BLaER1 (cell line): ENCODE results near the gene LCLAT1.

Source experiments
- H3K27ac ChIP-seq: shearing (Covaris generic); formaldehyde crosslinking; 2 replicates; pipeline ENCODE4 v1.8.1; 2022
- H3K27me3 ChIP-seq: shearing (Covaris generic); formaldehyde crosslinking; 2 replicates; pipeline ENCODE4 v1.8.1; 2022
- H3K36me3 ChIP-seq: shearing (Covaris generic); formaldehyde crosslinking; 2 replicates; pipeline ENCODE4 v1.8.1; 2022
- H3K4me1 ChIP-seq: shearing (Covaris generic); formaldehyde crosslinking; 2 replicates; pipeline ENCODE4 v1.8.1; 2022
- H3K4me2 ChIP-seq: shearing (Covaris generic); formaldehyde crosslinking; 2 replicates; pipeline ENCODE4 v1.8.1; 2022
- H3K4me3 ChIP-seq: shearing (Covaris generic); formaldehyde crosslinking; 2 replicates; pipeline ENCODE4 v1.8.1; 2022
- H3K9ac ChIP-seq: shearing (Covaris generic); formaldehyde crosslinking; 2 replicates; pipeline ENCODE4 v1.8.1; 2022
- H3K9me3 ChIP-seq: shearing (Covaris generic); formaldehyde crosslinking; 2 replicates; pipeline ENCODE4 v1.8.1; 2022
- H4K20me1 ChIP-seq: shearing (Covaris generic); formaldehyde crosslinking; 2 replicates; pipeline ENCODE4 v1.8.1; 2022
- Cebpa-rat ChIP-seq: shearing (Covaris generic); IDR thresholded peaks from 2 replicates; pipeline ENCODE4 v1.8.1; 2022

The LCLAT1 gene

DNA sequence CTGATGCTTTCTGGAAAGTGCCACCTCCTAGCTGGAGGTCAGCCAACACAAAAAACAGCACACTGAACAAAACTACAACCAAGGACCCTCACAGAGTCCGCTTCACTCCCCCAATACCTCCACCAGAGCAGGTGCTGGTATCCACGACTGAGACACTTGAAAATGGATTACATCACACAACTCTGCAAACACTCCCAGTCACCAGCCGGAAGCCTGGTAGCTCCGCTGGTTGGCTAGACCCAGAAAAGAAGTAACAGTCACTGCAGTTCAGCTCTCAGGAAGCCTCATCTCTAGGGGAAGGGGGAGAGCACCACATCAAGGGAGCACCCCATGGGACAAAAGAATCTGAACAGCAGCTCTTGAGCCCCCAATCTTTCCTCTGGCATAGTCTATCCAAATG is 175.4 kb downstream of the LCLAT1 start:
- H4K20me1 ChIP-seq = no peaks in the 10 kb centered on the region

DNA sequence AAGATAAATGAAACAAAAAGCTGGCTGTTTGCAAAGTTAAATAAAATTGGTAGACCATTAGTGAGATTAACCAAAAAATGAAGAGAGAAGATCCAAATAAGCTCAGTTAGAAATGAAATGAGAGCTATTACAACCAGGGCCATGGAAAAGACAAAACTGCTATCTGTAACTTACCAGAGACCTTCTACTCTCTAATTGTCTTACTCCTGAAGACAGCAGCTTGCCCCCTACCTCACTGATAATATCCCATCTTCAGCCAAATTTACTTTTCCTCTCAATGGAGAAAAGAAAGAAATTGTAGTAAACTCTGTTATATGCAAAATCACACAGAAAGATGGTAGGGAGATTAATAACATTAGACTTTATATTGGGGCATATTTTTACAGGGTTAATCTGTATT is 178.2 kb downstream of the LCLAT1 start:
- no peaks in the 10 kb centered on the region for H3K27me3 ChIP-seq
- H3K9me3 ChIP-seq = 0 out of 2 replicates have a peak, but pooled peaks cover 11% of the 10 kb centered on the region
- no peak for TF ChIP-seq Cebpa-rat
- no peaks in the 10 kb centered on the region for H3K36me3 ChIP-seq
- H3K4me3 ChIP-seq = no peak overlapping the region
- no peak overlapping the region for H3K4me2 ChIP-seq
- no peak overlapping the region for H3K27ac ChIP-seq
- no peaks in the 10 kb centered on the region for H4K20me1 ChIP-seq
- H3K4me1 ChIP-seq = peaks cover 26% of the 10 kb centered on the region
- no peak overlapping the region for H3K9ac ChIP-seq

More for the DNA sequence above, 175.4 kb downstream of the LCLAT1 start:
- Histone ChIP-seq H3K27me3 (no peaks in the 10 kb centered on the region), H3K36me3 (no peaks in the 10 kb centered on the region), H3K4me1 (peaks cover 26% of the 10 kb centered on the region), H3K27ac (peak overlapping the region; percentile 76), H3K4me2 (peak overlapping the region; percentile 79), H3K9me3 (0 out of 2 replicates have a peak, but pooled peaks cover 11% of the 10 kb centered on the region), H3K9ac (peak overlapping the region; percentile 16; the same call in 1 of the 2 replicates), H3K4me3 (peak overlapping the region; percentile 23)
- 0 out of 2 replicates have a peak, but pooled peaks have one; percentile 26 for TF ChIP-seq Cebpa-rat

DNA sequence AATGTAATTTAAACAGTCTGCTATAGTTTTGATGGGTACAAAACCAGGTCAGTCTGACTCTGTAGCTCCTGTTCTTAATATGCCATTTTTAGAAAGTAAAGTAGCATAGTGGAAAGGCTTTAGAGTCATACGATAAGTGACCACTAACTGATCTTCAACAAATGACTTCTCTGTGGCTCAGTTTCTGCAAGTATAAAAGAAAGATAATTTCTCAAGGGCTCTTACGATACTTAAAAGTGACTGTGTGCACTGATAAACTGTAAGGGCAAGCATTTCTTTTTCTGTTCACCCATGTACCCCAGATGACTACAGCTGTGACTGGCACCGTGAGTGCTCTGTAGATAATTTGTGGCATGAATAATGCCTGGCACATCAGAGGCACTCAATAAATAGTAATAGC is 178.7 kb downstream of the LCLAT1 start:
- Histone ChIP-seq H3K36me3 (no peaks in the 10 kb centered on the region), H3K4me2 (no peak overlapping the region), H3K4me3 (no peak overlapping the region), H3K9ac (no peak overlapping the region), H3K27me3 (no peaks in the 10 kb centered on the region), H3K9me3 (0 out of 2 replicates have a peak, but pooled peaks cover 11% of the 10 kb centered on the region), H3K27ac (no peak overlapping the region), H4K20me1 (peaks cover 2% of the 10 kb centered on the region), H3K4me1 (peaks cover 28% of the 10 kb centered on the region)
- TF ChIP-seq Cebpa-rat = no peak

DNA sequence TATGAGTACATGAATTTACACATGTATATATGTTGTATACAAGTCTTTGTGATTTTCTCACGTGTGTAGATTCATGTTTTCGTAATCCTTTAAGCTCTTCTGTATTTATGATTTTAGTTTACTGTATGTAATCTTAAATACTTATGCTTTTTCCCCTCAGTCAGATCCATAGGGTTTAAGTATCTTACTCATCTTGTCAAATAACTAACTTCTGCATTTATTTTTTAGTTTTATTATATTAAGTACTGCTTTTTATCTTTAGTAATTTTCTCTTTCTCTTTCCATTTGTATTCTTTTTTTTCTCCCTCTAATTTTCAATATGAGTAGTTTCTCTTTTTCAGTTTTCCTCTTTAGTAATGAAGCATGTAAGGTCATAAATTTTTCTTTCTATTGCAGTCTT is 179.4 kb downstream of the LCLAT1 start:
- H3K9me3 ChIP-seq = 0 out of 2 replicates have a peak, but pooled peaks cover 11% of the 10 kb centered on the region
- no peak overlapping the region for H3K9ac ChIP-seq
- H3K27ac ChIP-seq = no peak overlapping the region

DNA sequence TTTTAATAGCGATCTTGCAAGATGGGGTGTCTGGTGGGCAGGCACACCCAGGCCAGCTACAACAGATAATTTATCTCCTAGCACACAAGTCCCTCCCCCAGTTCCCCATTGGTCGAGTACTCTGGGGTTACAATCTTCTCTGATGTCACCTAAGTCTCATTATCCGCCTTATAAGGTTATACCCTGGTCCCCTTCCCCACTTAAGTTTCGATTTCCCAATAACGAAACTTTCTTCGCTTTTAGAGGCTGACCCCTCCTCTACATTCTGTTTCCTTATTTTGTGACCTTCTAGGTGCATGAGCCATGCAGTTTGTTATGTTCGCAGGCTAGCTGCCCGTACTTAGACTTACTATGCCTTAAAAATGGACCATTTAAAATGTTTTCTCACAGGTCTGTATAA is 180.1 kb downstream of the LCLAT1 start:
- Histone ChIP-seq H3K9ac (no peak overlapping the region), H4K20me1 (peaks cover 13% of the 10 kb centered on the region), H3K9me3 (0 out of 2 replicates have a peak, but pooled peaks cover 11% of the 10 kb centered on the region), H3K36me3 (no peaks in the 10 kb centered on the region), H3K4me1 (peaks cover 29% of the 10 kb centered on the region), H3K4me2 (no peak overlapping the region), H3K27ac (no peak overlapping the region), H3K27me3 (no peaks in the 10 kb centered on the region), H3K4me3 (no peak overlapping the region)
- no peak for TF ChIP-seq Cebpa-rat

More for the DNA sequence above, 179.4 kb downstream of the LCLAT1 start:
- H3K4me1 ChIP-seq = peaks cover 30% of the 10 kb centered on the region
- H4K20me1 ChIP-seq = peaks cover 9% of the 10 kb centered on the region
- H3K36me3 ChIP-seq = no peaks in the 10 kb centered on the region
- H3K4me3 ChIP-seq = no peak overlapping the region
- H3K4me2 ChIP-seq = no peak overlapping the region
- H3K27me3 ChIP-seq = no peaks in the 10 kb centered on the region
- no peak for TF ChIP-seq Cebpa-rat

DNA sequence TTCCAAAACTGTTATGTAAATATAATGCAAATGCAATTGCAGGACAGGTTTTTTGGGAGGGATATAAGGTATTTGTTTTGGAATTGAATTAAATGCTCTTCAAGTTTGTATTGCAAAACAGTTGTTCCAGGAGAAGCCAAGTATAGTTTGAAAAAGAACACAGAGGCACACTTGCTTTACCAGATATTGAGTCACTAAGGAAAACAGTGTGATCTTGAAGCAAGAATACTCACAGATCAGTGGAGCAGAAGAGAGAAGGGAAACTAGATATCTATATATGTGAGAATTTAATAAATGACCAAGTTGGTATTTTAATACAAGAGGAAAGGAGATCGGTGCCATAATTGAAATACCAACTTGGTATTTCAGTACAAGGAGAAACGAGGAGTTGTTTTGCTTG is 181.3 kb downstream of the LCLAT1 start:
- no peak overlapping the region for H3K27ac ChIP-seq
- H3K9me3 ChIP-seq = 0 out of 2 replicates have a peak, but pooled peaks cover 7% of the 10 kb centered on the region
- peaks cover 17% of the 10 kb centered on the region for H3K4me1 ChIP-seq
- H3K4me2 ChIP-seq = no peak overlapping the region
- no peaks in the 10 kb centered on the region for H3K36me3 ChIP-seq
- TF ChIP-seq Cebpa-rat = no peak
- no peak overlapping the region for H3K9ac ChIP-seq
- H3K4me3 ChIP-seq = no peak overlapping the region
- no peaks in the 10 kb centered on the region for H3K27me3 ChIP-seq
- peaks cover 13% of the 10 kb centered on the region for H4K20me1 ChIP-seq

DNA sequence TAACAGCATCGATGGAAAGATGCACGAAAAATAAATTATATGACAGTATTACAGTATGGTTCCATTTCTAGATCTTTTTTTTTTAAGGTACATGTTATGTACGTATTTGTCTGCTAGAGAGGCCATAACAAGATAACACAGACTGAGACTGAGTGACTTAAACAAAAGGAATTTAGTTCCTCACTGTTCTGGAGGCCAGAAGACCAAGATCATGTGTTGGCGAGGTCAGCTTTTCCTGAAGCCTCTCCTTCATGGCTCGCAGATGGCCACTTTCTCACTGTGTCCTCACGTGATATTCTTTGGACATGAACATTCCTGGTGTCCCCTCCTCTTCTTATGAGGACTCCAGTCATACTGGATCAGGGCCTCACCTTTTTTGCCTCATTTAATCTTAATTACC is 182.8 kb downstream of the LCLAT1 start:
- Histone ChIP-seq H3K36me3 (no peaks in the 10 kb centered on the region), H3K4me3 (no peak overlapping the region), H3K4me2 (no peak overlapping the region), H3K9ac (no peak overlapping the region), H3K27me3 (no peaks in the 10 kb centered on the region), H4K20me1 (peaks cover 13% of the 10 kb centered on the region), H3K4me1 (peaks cover 16% of the 10 kb centered on the region), H3K27ac (no peak overlapping the region), H3K9me3 (no peaks in the 10 kb centered on the region)
- TF ChIP-seq Cebpa-rat = no peak

DNA sequence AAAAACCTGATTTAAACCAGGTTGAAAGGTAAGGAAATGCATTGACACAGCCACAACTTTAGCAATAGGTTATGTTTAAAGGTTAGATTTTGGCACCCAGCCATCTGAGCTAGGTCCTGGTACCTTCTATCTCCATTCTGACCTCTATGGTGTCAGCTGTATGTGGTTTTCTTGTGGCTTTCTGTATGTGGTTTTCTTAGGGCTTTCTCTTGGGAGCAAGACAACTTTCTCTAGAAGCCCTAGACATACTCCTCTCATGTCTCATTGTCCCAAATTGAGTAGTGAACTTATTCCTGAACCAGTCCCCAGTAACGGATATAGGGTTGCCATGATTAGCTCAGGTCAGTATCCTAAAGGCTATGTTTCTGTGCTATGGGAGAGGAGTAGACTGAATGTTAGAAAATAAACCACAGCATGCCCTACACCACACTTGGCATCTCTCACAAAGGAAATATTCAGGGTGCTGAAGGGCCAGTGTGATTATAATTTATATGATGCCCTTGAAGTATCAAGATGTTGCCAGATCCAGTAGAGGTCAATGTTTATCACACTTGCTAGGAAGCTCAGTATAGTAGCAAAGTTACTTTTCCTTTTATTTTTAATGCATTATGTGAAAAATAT is 184.1 kb downstream of the LCLAT1 start:
- no peaks in the 10 kb centered on the region for H3K9me3 ChIP-seq
- H3K36me3 ChIP-seq = no peaks in the 10 kb centered on the region
- H3K27me3 ChIP-seq = no peaks in the 10 kb centered on the region
- H3K9ac ChIP-seq = no peak overlapping the region
- no peak for TF ChIP-seq Cebpa-rat
- H4K20me1 ChIP-seq = peaks cover 13% of the 10 kb centered on the region
- no peak overlapping the region for H3K4me3 ChIP-seq
- no peak overlapping the region for H3K27ac ChIP-seq
- peaks cover 16% of the 10 kb centered on the region for H3K4me1 ChIP-seq
- H3K4me2 ChIP-seq = peak overlapping the region; percentile 71

DNA sequence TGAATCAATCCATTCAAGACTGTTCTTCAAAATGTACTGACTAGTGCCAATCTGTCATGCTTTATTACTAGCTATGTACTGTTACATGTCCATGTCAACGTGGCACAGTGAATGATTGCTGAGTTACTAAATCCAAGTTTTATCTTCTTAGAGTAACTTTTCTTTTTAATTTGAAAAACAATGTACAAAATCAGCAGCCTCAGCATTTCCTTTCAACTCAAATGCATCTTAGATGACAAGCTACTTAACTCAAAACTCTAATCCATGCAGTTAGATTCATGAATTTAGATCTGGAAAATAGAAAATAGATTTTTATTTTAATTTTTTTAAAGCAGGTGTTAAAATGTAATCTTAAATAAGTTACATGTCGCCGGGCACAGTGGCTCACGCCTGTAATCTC is 186.0 kb downstream of the LCLAT1 start:
- no peaks in the 10 kb centered on the region for H3K27me3 ChIP-seq
- H3K4me3 ChIP-seq = no peak overlapping the region
- TF ChIP-seq Cebpa-rat = no peak
- H3K9me3 ChIP-seq = no peaks in the 10 kb centered on the region
- H3K27ac ChIP-seq = no peak overlapping the region
- H3K4me1 ChIP-seq = peaks cover 16% of the 10 kb centered on the region
- H3K4me2 ChIP-seq = no peak overlapping the region
- no peaks in the 10 kb centered on the region for H3K36me3 ChIP-seq
- peaks cover 13% of the 10 kb centered on the region for H4K20me1 ChIP-seq
- no peak overlapping the region for H3K9ac ChIP-seq

DNA sequence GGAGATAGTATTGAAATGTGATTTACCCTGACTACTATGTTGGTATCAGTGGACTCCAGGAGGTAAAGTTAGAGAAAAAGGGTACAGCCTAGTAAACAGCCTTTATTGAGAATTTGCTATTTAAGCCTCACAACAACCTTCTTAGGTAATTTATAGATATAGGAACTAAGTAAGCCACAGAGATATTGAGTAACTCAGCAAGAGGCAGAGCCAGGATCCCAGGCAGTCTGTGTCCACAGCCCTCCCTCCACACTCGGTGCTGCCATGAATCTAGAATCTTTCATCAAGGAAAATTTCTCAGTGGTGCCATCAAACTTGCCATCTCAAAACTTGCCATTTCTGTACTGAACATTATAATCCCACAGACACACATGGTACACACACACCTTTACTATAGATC is 189.3 kb downstream of the LCLAT1 start:
- H3K27me3 ChIP-seq = no peaks in the 10 kb centered on the region
- H3K36me3 ChIP-seq = peaks cover 20% of the 10 kb centered on the region
- H3K4me1 ChIP-seq = peaks cover 7% of the 10 kb centered on the region
- no peak overlapping the region for H3K9ac ChIP-seq
- no peak overlapping the region for H3K4me2 ChIP-seq
- no peak overlapping the region for H3K27ac ChIP-seq
- peaks cover 5% of the 10 kb centered on the region for H4K20me1 ChIP-seq
- TF ChIP-seq Cebpa-rat = no peak
- H3K9me3 ChIP-seq = no peaks in the 10 kb centered on the region
- H3K4me3 ChIP-seq = no peak overlapping the region
